ENCODE measurements around the gene USP24.

Gene USP24

DNA sequence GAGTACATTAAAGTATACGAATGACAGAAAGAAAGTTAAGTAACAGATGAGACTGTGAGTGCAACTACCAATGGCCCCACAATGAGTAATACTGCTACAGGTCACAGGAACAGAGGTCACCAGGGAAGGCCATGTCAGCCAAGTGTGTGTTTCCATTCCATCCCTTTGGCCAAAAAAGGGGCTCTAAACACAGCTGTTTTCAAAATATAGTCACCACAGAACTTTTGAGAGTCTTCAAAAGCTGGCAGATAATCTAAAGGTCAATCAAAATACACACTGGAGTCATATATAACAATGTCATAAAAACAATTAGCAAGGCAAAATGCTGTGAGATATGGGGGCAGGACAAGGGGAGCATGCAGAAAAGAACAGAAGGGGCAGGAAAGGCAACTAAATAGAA, 10.2 kb downstream of the USP24 start:
- TF ChIP-seq, protein P1, sequence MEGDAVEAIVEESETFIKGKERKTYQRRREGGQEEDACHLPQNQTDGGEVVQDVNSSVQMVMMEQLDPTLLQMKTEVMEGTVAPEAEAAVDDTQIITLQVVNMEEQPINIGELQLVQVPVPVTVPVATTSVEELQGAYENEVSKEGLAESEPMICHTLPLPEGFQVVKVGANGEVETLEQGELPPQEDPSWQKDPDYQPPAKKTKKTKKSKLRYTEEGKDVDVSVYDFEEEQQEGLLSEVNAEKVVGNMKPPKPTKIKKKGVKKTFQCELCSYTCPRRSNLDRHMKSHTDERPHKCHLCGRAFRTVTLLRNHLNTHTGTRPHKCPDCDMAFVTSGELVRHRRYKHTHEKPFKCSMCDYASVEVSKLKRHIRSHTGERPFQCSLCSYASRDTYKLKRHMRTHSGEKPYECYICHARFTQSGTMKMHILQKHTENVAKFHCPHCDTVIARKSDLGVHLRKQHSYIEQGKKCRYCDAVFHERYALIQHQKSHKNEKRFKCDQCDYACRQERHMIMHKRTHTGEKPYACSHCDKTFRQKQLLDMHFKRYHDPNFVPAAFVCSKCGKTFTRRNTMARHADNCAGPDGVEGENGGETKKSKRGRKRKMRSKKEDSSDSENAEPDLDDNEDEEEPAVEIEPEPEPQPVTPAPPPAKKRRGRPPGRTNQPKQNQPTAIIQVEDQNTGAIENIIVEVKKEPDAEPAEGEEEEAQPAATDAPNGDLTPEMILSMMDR (IDR thresholded peaks at IDR 0.05) = no peak

DNA sequence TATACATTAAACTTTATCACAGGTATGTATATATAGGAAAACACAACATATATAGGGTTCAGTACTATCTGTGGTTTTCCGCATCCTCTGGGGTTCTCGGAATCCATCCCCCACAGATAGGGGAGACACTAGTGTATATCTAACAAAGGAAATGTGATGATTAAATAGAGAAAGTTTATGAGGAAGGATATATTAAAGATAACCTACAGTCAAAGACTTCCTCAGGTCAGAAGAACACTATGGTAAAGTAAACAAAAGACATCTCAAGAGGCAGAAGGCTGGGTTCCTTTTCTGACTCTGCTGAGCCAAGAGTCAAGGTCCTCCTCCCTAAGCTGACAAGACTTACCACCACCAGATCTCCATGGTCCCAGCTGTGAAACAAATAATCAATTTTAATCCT, 12.1 kb downstream of the USP24 start:
- TF ChIP-seq, protein P1 (IDR thresholded peaks at IDR 0.05) = no peak

DNA sequence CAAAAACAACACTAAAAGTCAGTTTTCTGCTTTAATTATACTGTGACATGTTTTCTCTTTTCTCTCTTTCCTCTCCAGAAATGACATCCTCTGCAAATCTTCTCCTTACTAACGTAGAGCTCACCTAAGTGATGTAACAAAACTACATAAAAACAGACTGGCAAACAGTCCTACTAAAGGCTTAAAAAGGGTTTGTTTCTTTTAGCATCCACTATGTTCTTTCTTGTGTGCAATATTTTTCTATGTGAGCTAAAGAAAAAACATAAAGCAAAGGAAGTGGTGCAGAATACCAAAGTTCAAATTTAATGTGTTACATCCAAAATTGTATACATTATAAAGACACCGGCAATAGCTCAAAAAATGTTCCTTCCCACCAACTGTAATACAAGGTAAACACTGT, 14.5 kb downstream of the USP24 start:
- TF ChIP-seq, protein P1 (IDR thresholded peaks at IDR 0.05) = no peak

DNA sequence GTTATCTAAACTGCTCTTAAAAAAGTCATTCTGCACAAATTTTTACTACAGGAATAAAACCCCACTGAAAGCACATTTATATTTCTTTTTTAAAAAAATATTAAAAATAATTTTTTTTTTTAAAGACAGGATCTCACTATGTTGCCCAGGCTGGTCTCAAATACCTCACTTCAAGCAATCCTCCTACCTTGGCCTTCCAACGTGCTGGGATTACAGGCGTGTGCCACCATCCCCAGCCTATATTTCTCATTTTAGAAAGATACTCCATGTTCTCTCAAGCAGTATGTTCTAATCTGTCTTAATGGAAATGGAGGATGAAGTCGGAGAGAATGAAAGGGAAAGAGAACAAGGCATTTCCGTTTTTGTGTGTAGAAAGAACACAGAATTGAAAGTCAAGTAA, 17.1 kb downstream of the USP24 start:
- TF ChIP-seq, protein P1 (IDR thresholded peaks at IDR 0.05) = no peak

GRCh38 chr1:55197099-55197498, 18.1 kb downstream of the USP24 start:
- TF ChIP-seq, protein P1 (IDR thresholded peaks at IDR 0.05) = no peak

GRCh38 chr1:55196433-55197035, 18.6 kb downstream of the USP24 start:
- TF ChIP-seq, protein P1 (IDR thresholded peaks at IDR 0.05) = no peak

GRCh38 chr1:55195521-55196233, 19.5 kb downstream of the USP24 start:
- TF ChIP-seq, protein P1 (IDR thresholded peaks at IDR 0.05) = no peak

Data from LNCAP (cell line).